Measurements from ENCODE around the gene PITHD1.
"Not testable (repeated sequence)": the region's sequence is repeated elsewhere in the genome, so short reads cannot be mapped to it uniquely, and the experiment has no call there.

Gene PITHD1

DNA sequence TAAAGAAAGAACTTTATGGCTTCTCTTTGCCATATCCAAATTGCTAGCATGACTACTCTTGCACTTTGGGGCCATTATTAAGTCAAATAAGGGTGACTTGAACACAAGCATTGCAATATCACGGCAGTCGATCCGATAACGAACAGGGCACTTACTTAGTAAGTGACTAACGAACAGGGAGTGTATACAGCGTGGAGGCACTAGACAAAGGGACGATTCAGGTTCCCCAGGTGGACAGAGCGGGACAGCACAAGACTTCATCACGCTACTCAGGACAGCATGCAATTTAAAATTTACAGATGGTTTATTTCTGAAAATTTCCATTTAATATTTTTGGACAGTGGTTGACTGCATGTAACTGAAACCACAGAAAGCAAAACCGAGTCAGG, 5.4 kb upstream of the PITHD1 start:
- no peak for DNase-seq (ENCODE audit: low read depth, low spot score)

GRCh38 chr1:23774174-23774880, 3.9 kb upstream of the PITHD1 start:
- no peak for DNase-seq (ENCODE audit: low read depth, low spot score)

- no peak for DNase-seq (ENCODE audit: low read depth, low spot score)
Observed at GRCh38 chr1:23776217-23776616, 2.0 kb upstream of the PITHD1 start.

DNA sequence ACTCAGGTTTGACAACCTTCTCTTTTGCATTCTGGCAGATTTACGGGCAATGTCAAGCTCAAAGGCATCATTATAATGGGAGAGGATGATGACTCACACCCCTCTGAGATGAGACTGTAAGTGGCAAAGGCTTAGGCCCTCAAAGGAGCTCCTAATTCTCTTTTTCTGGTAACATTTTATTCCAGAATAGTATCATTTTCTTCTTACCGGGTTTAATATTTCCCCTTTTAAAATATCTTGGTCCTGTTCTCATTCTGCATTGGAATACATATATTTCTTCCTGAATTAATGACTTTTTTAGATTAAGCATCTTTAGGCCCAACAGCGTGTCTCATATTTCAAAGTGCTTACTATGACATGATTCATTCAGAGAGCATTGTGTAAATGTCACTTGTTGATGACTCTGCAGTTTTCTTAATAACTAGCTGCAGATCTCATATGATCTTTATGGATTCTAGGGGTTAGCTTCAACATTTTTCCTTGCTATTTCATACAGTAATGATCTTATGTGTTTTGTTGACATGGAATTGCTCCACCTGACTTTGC, 1.7 kb downstream of the PITHD1 start:
- DNase-seq (ENCODE audit: low read depth, low spot score): no peak

- DNase-seq (ENCODE audit: low read depth, low spot score): not testable (repeated sequence)
Observed at GRCh38 chr1:23783141-23783540, 4.9 kb downstream of the PITHD1 start.

DNA sequence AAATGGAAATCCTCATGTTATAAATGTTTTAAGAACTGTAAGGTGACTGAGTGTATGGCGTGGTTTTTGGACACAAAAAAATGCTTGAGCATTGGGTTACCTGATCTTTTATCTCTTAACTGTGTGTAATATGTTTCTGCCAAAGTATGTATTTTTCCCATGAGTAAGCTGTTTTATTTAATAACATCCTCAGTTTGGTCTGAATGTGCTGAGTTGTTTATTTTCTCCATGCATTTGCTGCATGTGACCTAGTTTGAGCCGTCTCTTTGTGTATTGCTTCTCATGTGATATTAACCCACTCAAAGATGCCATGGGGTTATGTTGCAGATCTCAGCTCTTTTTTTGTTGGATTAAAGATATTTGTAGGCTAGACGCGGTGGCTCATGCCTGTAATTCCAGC, 6.6 kb downstream of the PITHD1 start:
- DNase-seq (ENCODE audit: low read depth, low spot score): no peak

GRCh38 chr1:23787701-23788100, 9.5 kb downstream of the PITHD1 start:
- no peak for DNase-seq (ENCODE audit: low read depth, low spot score)

DNA sequence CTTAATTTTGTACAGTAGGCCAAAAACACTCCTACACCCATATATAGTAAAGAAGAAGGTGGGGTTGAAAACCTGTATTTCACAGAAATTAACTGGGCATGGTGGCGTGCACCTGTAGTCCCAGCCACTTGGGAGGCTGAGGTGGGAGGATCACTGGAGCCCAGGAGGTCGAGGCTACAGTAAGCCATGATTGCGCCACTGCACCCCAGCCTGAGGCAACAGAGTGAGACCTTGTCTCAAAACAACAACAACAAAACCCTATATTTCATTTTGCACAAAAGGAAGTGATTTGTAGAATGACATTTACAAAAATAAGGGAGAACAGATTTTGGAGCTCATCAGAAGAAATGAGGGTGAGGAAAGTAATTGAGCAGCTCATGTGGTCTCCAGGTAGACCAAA, 10.5 kb downstream of the PITHD1 start:
- DNase-seq (ENCODE audit: low read depth, low spot score): no peak

- no peak for DNase-seq (ENCODE audit: low read depth, low spot score)
Observed at GRCh38 chr1:23790696-23791515, 12.7 kb downstream of the PITHD1 start, which contains the start of gene LYPLA2. Gene LYPLA2, plus strand, starts transcription at chr1:23791145. Its CDS starts 1,538 bp downstream, at chr1:23792683.

DNA sequence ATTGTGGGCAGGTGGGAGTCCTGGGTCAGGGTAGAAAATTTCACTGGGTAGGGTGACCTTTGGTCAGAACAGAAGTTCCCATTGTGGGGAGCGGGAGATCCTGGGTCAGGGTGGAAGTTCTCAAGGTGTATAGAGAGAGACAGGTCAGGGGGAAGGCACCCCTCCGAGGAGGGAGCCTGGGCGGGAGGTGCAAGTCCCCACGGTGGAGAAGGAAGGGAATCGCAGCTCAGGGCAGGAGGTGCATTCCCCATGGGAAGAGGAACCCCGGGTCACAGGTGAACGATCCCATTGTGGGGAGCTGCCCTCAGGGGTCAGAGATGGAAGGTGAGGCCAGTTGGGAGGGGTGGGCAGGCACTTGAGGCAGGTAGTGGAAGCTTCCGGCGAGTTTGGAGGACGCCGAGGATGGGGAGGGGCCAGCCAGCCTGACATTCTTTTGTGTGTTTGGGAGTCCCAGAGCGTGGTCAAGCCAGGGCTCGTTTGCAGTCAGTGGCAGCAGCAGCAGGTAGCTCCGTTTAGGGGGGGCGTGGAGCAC, 13.4 kb downstream of the PITHD1 start:
- no peak for DNase-seq (ENCODE audit: low read depth, low spot score)

DNA sequence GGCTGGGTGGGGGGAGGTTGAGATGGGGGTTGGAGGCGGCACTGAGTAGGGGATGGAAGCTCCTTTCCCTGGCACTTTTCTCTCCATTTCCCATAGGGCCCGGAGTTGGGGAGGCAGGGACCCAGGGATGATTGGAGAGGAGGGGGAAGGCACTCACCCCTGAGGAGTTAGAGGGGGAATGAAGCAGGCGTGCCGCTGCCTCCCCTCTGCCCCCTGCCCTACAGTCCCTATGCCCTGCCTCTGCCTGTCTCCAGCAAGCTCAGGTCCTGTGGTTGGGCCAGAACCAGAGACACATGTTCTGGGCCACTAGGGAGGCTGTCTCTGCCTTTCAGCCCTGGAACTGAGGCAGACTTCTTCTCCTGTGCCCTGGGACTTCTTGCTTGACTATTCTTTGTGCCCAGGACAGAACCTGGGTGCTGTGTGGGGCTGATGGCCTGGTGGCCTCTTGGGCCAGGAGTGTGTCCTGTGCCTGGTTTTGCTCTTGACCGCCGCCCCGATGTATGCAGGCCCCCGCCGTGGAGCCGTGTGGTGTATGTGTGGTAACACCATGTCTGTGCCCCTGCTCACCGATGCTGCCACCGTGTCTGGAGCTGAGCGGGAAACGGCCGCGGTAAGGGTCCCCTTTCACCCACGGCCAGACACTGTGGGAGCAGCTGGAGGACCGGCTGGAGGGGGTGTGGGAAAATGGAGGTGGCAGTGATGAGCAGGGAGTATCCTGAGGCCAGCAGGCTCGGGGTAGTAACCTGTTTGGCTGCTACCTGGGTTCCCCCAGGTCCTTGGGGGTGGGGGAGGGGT, 14.1 kb downstream of the PITHD1 start:
- DNase-seq (ENCODE audit: low read depth, low spot score): no peak

DNA sequence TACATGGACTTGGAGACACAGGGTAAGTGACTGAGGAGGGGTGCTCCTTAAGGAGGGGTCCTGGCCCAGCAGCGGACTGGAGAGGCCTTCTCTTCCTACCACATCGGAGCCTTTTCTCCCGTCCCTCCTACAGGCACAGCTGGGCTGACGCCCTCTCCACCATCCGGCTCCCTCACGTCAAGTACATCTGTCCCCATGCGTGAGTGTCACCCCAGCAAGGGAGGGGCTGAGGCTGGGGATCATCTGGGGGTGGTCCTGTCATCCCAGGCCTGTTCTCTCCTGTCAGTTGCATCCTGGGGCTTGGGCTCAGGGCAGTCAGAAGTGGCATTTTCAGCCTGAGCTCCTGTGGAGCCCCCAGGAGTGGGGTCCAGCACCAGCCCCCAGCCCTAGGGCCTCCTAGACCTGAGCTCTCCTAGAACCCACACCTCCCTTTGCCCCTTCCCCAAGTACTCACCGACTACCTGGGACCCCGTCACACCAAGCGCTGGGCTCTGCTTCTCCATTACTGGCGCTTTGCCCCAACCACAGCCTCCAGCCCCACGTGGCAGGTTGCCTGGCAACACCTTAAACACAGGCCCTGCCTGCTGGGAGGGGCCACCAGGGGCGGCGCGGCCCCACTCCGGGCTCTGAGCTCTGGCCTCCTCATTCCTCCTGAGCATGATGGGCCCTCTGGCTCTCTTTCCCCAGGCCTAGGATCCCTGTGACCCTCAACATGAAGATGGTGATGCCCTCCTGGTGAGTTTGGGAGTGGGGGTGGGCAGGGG, 15.0 kb downstream of the PITHD1 start:
- DNase-seq (ENCODE audit: low read depth, low spot score): no peak

DNA sequence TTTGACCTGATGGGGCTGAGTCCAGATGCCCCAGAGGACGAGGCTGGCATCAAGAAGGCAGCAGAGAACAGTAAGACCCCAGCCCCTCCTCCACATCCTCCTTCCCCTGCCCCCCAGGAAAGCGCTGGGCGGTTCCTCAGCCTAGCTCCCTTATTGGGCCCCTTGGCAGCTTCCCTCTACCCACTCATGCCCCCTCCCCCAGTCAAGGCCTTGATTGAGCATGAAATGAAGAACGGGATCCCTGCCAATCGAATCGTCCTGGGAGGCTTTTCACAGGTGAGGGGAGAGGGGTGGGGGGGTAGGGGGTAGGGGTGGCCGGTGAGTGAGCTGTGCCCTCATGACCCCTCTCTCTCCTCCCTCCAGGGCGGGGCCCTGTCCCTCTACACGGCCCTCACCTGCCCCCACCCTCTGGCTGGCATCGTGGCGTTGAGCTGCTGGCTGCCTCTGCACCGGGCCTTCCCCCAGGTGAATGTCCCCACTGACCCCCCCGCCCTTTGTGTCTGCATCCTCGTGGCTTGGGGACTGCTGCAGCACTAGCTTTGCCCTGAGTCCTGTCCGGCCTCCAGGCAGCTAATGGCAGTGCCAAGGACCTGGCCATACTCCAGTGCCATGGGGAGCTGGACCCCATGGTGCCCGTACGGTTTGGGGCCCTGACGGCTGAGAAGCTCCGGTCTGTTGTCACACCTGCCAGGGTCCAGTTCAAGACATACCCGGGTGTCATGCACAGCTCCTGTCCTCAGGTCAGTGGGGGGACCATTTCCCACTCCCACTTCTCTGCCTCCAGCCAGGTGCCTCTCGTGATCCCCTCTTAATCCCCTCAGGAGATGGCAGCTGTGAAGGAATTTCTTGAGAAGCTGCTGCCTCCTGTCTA, 15.9 kb downstream of the PITHD1 start:
- DNase-seq (ENCODE audit: low read depth, low spot score): no peak

- not testable (repeated sequence) for DNase-seq (ENCODE audit: low read depth, low spot score)
Observed at GRCh38 chr1:23794732-23795182, 16.5 kb downstream of the PITHD1 start.

- DNase-seq (ENCODE audit: low read depth, low spot score): no peak
Observed at GRCh38 chr1:23795676-23796465, 17.7 kb downstream of the PITHD1 start.

- DNase-seq (ENCODE audit: low read depth, low spot score): no peak
Observed at GRCh38 chr1:23796466-23797271, 18.5 kb downstream of the PITHD1 start.

GRCh38 chr1:23797478-23798448, 19.5 kb downstream of the PITHD1 start:
- DNase-seq (ENCODE audit: low read depth, low spot score): no peak
